C4-2B (cell line): Measurements from ENCODE around the gene EPHA4.

ENCODE experiments used
- CTCF ChIP-seq: fragments of 450-650 bp; conservative IDR thresholded peaks from 2 replicates; pipeline ENCODE4 v1.5.1; 2017; ENCODE audit warnings: mild to moderate bottlenecking
- ZFX ChIP-seq: fragments of 450-650 bp; IDR thresholded peaks from 2 replicates; pipeline ENCODE4 v1.6.1; 2017

DNA sequence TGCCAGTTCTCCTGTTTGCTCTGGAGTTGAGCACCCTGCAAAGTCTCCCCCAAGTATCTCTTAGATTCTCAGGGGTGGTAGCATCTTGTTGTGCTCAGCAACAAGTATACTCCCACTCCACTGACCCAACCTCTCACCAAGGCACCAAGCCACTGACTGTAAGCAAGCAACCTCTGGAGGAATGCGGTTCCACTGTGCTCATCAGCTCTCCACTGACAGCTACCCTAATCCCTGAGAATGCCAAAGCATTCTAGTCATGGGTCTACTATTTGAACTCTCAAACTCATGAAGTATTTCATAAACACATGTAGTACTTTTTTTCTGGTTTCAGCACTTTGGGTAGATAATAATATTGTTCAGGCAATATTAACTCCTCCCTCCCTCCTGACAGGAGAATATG, 170.0 kb downstream of the EPHA4 start:
- TF ChIP-seq CTCF, result no peak
- TF ChIP-seq ZFX, result no peak
